ENCODE measurements around the gene CKAP2L. TPM values are rescaled to one million over a fixed set of nuclear protein-coding genes. Genes with fewer than 3 reads are reported as not detected.
"Not testable (repeated sequence)": the region's sequence is repeated elsewhere in the genome, so short reads cannot be mapped to it uniquely, and the experiment has no call there.

CKAP2L gene
- total RNA-seq, 1 donor from 2014 or later: 2.0 TPM

- no peak for FAIRE-seq
- no peak for DNase-seq (ENCODE audit: low spot score in 2 of 2)
These were observed 35.8 kb downstream of the CKAP2L start for GRCh38 chr2:112728378-112729175.

GRCh38 chr2:112728029-112728362, 36.4 kb downstream of the CKAP2L start:
- DNase-seq (ENCODE audit: low spot score in 2 of 2) (no peak), FAIRE-seq (no peak)

GRCh38 chr2:112727276-112728028, 37.0 kb downstream of the CKAP2L start:
- DNase-seq (ENCODE audit: low spot score in 2 of 2): no peak
- FAIRE-seq: no peak

- FAIRE-seq (no peak), DNase-seq (ENCODE audit: low spot score in 2 of 2) (peak; percentile 76 to 95)
These were observed 37.8 kb downstream of the CKAP2L start for GRCh38 chr2:112726487-112727190.

- FAIRE-seq (no peak), DNase-seq (ENCODE audit: low spot score in 2 of 2) (no peak)
These were observed 38.6 kb downstream of the CKAP2L start for GRCh38 chr2:112725545-112726457.

- FAIRE-seq: no peak
- no peak for DNase-seq (ENCODE audit: low spot score in 2 of 2)
These were observed 39.6 kb downstream of the CKAP2L start for GRCh38 chr2:112724591-112725525.

- FAIRE-seq (no peak), DNase-seq (ENCODE audit: low spot score in 2 of 2) (no peak)
These were observed 40.4 kb downstream of the CKAP2L start for GRCh38 chr2:112723995-112724394.

- no peak for FAIRE-seq
- no peak for DNase-seq (ENCODE audit: low spot score in 2 of 2)
These were observed 40.9 kb downstream of the CKAP2L start for GRCh38 chr2:112723547-112723940.

GRCh38 chr2:112722816-112723546, 41.4 kb downstream of the CKAP2L start:
- FAIRE-seq (no peak), DNase-seq (ENCODE audit: low spot score in 2 of 2) (no peak)

GRCh38 chr2:112721819-112722522, 42.4 kb downstream of the CKAP2L start:
- no peak for FAIRE-seq
- DNase-seq (ENCODE audit: low spot score in 2 of 2): no peak

- no peak for DNase-seq (ENCODE audit: low spot score in 2 of 2)
- no peak for FAIRE-seq
These were observed 43.6 kb downstream of the CKAP2L start, which contains the start of gene NT5DC4 for GRCh38 chr2:112720785-112721184. Gene NT5DC4, plus strand, starts transcription at chr2:112721020. Its CDS starts 60 bp downstream, at chr2:112721080.

- no peak for FAIRE-seq
- no peak for DNase-seq (ENCODE audit: low spot score in 2 of 2)
These were observed 45.5 kb downstream of the CKAP2L start for GRCh38 chr2:112718863-112719370.

GRCh38 chr2:112716826-112717352, 47.5 kb downstream of the CKAP2L start:
- DNase-seq (ENCODE audit: low spot score in 2 of 2); FAIRE-seq: not testable (repeated sequence)

GRCh38 chr2:112716094-112716493, 48.3 kb downstream of the CKAP2L start:
- FAIRE-seq; DNase-seq (ENCODE audit: low spot score in 2 of 2): not testable (repeated sequence)

GRCh38 chr2:112714836-112715631, 49.4 kb downstream of the CKAP2L start:
- DNase-seq (ENCODE audit: low spot score in 2 of 2): no peak
- FAIRE-seq: no peak

GRCh38 chr2:112714331-112714730, 50.1 kb downstream of the CKAP2L start:
- DNase-seq (ENCODE audit: low spot score in 2 of 2) (no peak), FAIRE-seq (no peak)
